A549 treated with Mapracorat at 1 μM for 4 hours (cell line): ENCODE results near the gene TMEM212. TPM values are rescaled to one million over a fixed set of nuclear protein-coding genes. Genes with fewer than 3 reads are reported as not detected.

Experiments used
- total RNA-seq: library from RNA; stranded (reverse); fragments of 200-300 nt; extraction: Qiagen RNA extraction; gene quantifications from 5 replicates; pipeline ENCODE4 v1.2.3, GENCODE V29; 2022

The TMEM212 gene
- total RNA-seq, result not detected in 5 replicates

DNA sequence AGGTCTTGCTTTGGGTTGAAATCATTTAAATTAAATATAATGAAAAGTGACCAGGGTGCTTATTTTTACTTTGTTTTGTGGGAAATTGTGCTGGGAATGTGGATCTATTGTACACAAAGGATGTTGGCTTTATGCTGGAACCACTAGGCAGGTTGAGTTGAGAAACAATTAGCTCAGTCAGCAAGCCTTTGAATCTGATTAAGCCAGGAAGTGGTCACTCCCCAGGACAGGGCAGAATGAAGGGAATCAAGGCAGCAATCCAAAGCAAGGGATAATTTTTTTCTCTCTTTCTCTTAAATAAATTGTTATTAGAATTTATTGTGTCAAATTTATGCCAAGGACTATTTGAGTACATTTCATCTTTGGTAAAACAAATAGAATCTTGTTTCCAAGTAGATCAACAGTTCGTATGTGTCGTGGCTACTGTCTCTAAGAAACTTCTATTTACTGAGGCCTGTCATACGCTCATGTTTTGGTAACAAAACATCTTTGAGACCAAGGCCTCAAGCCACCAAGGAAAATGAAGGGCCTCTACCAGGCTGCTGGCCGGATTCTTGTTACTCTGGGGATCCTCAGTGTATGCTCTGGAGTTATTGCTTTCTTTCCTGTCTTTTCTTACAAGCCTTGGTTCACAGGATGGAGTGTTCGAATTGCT lies at the start of gene TMEM212:
TMEM212 (plus strand) TSS at position 486 of the 655 bp plus-strand sequence; CDS start at position 521, 35 bp downstream.

DNA sequence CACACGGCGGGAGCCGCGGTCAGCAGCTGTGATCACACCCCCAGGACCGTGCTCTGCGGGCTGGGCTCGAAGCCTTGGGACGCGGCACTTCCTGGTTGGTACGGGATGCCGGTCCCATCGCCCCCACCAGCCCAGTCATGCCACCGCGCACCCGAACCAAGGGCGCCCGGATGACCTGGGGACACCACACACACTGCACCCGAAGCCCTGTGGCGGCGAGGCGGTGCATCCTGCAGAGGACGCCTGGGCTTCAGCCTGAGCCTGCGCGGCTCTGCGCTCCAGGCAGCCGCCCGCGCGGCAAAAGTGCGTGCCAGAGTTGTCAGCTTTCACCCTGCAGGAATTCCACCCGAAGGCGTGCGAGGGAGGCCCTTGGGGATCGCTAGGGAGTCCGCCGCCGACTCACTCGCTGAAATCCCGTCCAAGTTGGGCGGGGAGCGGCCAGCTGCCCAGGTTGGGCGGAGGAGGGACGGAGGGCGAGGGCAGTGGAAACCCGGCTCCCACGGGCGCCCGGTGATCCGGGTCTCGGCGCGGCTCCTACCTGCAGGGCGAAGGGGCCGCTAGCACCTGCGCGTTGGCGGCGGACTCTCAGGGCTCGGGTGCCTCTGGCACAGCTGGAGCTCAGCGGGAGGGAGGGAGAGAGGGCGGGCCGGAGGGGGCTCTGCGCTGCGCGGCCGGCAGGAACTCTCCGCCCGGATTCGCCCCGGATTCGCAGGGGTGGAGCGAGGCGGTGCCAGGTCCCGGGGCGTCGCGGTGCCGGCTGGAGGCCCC lies 33.1 kb upstream of the TMEM212 start, which contains the start of gene PLD1:
PLD1 (minus strand) TSS at position 623 of the 768 bp plus-strand sequence. CDS start 72,432 bp downstream, outside the sequence.

Other genes with a start within 250 kb of the TMEM212 start
- 7.7 to 15.2 TPM (median 8.6 TPM) in 5 replicates for gene PLD1, start 32.9 kb upstream of the TMEM212 start, total RNA-seq
- 23.5 to 34.9 TPM (median 31.0 TPM) in 5 replicates for gene FNDC3B, start 196.2 kb downstream of the TMEM212 start, total RNA-seq